ENCODE results near the gene MRFAP1L1.

The MRFAP1L1 gene

GRCh38 chr4:6716018-6716911, 6.6 kb upstream of the MRFAP1L1 start, which contains the start of gene BLOC1S4:
BLOC1S4 (plus strand) TSS chr4:6716174; CDS start chr4:6716210, 36 bp downstream.
- DNase-seq (ENCODE audit: low spot score), result peak; percentile 97

- DNase-seq (ENCODE audit: low spot score), result no peak
Measured at GRCh38 chr4:6715704-6716017, 6.0 kb upstream of the MRFAP1L1 start.

GRCh38 chr4:6714954-6715353, 5.3 kb upstream of the MRFAP1L1 start:
- no peak for DNase-seq (ENCODE audit: low spot score)

GRCh38 chr4:6710996-6711395, 1.3 kb upstream of the MRFAP1L1 start:
- no peak for DNase-seq (ENCODE audit: low spot score)

GRCh38 chr4:6710282-6710681, 617 bp upstream of the MRFAP1L1 start:
- no peak for DNase-seq (ENCODE audit: low spot score)

GRCh38 chr4:6706173-6706572, 3.5 kb downstream of the MRFAP1L1 start:
- DNase-seq (ENCODE audit: low spot score), result no peak

GRCh38 chr4:6705646-6706045, 4.0 kb downstream of the MRFAP1L1 start:
- no peak for DNase-seq (ENCODE audit: low spot score)

GRCh38 chr4:6703786-6704185, 5.9 kb downstream of the MRFAP1L1 start:
- no peak for DNase-seq (ENCODE audit: low spot score)

GRCh38 chr4:6702761-6703160, 6.9 kb downstream of the MRFAP1L1 start:
- no peak for DNase-seq (ENCODE audit: low spot score)

- no peak for DNase-seq (ENCODE audit: low spot score)
Measured at GRCh38 chr4:6701371-6701770, 8.3 kb downstream of the MRFAP1L1 start.

GRCh38 chr4:6699903-6700302, 9.8 kb downstream of the MRFAP1L1 start:
- DNase-seq (ENCODE audit: low spot score), result no peak

GRCh38 chr4:6699388-6699787, 10.3 kb downstream of the MRFAP1L1 start:
- no peak for DNase-seq (ENCODE audit: low spot score)

GRCh38 chr4:6697131-6697530, 12.5 kb downstream of the MRFAP1L1 start:
- no peak for DNase-seq (ENCODE audit: low spot score)

- no peak for DNase-seq (ENCODE audit: low spot score)
Measured at GRCh38 chr4:6696611-6697010, 13.1 kb downstream of the MRFAP1L1 start.

GRCh38 chr4:6695660-6696610, 13.7 kb downstream of the MRFAP1L1 start:
- DNase-seq (ENCODE audit: low spot score), result no peak

- DNase-seq (ENCODE audit: low spot score), result no peak
Measured at GRCh38 chr4:6694177-6694901, 15.3 kb downstream of the MRFAP1L1 start.

GRCh38 chr4:6693231-6694176, 16.2 kb downstream of the MRFAP1L1 start, which contains the start of gene S100P:
S100P (plus strand) TSS chr4:6693878; CDS start chr4:6693933, 55 bp downstream.
- no peak for DNase-seq (ENCODE audit: low spot score)

GRCh38 chr4:6692806-6693205, 16.9 kb downstream of the MRFAP1L1 start:
- no peak for DNase-seq (ENCODE audit: low spot score)

GRCh38 chr4:6692379-6692778, 17.3 kb downstream of the MRFAP1L1 start:
- DNase-seq (ENCODE audit: low spot score), result no peak

GRCh38 chr4:6689506-6689960, 20.1 kb downstream of the MRFAP1L1 start:
- DNase-seq (ENCODE audit: low spot score), result no peak

Data from AG08396 (cell line).